Osteoblast (primary cell): ENCODE data around the gene DLG2. TPM values are rescaled to one million over a fixed set of nuclear protein-coding genes. Genes with fewer than 3 reads are reported as not detected.

Source experiments
- DNase-seq: peaks from one replicate; pipeline ENCODE4 v3.0.0; 2011; ENCODE audit warnings: low spot score, mixed read lengths; ENCODE audit not compliant: insufficient read length; ENCODE audit errors: missing footprints
- H2AFZ ChIP-seq: 2 replicates; pipeline ENCODE4 v1.6.0; 2011; ENCODE audit warnings: mild to moderate bottlenecking, low read length
- H3K27ac ChIP-seq: 2 replicates; pipeline ENCODE4 v1.5.1; 2011; ENCODE audit warnings: mild to moderate bottlenecking, low read depth, low read length, moderate library complexity
- H3K27me3 ChIP-seq: 2 replicates; pipeline ENCODE4 v1.6.0; 2012; ENCODE audit warnings: mild to moderate bottlenecking, control low read depth, inconsistent platforms, low read length, moderate library complexity; ENCODE audit not compliant: insufficient read depth
- H3K36me3 ChIP-seq: 2 replicates; pipeline ENCODE4 v1.5.1; 2011; ENCODE audit warnings: mild to moderate bottlenecking, low read length, control low read depth, moderate library complexity; ENCODE audit not compliant: insufficient read depth
- H3K4me1 ChIP-seq: 2 replicates; pipeline ENCODE4 v1.5.1; 2011; ENCODE audit warnings: mild to moderate bottlenecking, low read length, control low read depth, moderate library complexity; ENCODE audit not compliant: insufficient read depth
- H3K4me2 ChIP-seq: 2 replicates; pipeline ENCODE4 v1.6.0; 2011; ENCODE audit warnings: mild to moderate bottlenecking, low read length; ENCODE audit not compliant: insufficient read depth
- H3K4me3 ChIP-seq: fragments of 200-600 bp; sonication (generic); 3 replicates; pipeline ENCODE4 v1.5.1; 2012; ENCODE audit warnings: mild to moderate bottlenecking, low read length, inconsistent platforms; ENCODE audit not compliant: insufficient read depth
- H3K79me2 ChIP-seq: 2 replicates; pipeline ENCODE4 v1.6.0; 2012; ENCODE audit warnings: mild to moderate bottlenecking, low read length, control low read depth, inconsistent platforms; ENCODE audit not compliant: insufficient read depth
- H3K9me3 ChIP-seq: 2 replicates; pipeline ENCODE4 v1.5.1; 2011; ENCODE audit warnings: low read depth, low read length, control low read depth
- H4K20me1 ChIP-seq: 2 replicates; pipeline ENCODE4 v1.6.0; 2012; ENCODE audit warnings: mild to moderate bottlenecking, low read length, control low read depth; ENCODE audit not compliant: insufficient read depth
- CTCF ChIP-seq: IDR thresholded peaks from 2 replicates; pipeline ENCODE4 v1.5.1; 2011; ENCODE audit warnings: mild to moderate bottlenecking, low read depth, low read length, moderate library complexity; ENCODE audit errors: extremely low read depth
- total RNA-seq: library from RNA; depleted of rRNA; stranded (reverse); fragments of >200 nt; gene quantifications from 2 replicates; pipeline ENCODE4 v1.2.3, GENCODE V29; 2012

DLG2 gene
- total RNA-seq, 1 donor = 3.3 TPM

GRCh38 chr11:83715927-83716535 is 1911.1 kb downstream of the DLG2 start:
- H3K79me2 ChIP-seq = no peaks in the 10 kb centered on the region
- no peak overlapping the region for H3K4me2 ChIP-seq
- no peak for TF ChIP-seq CTCF
- no peaks in the 10 kb centered on the region for H3K27me3 ChIP-seq
- no peaks in the 10 kb centered on the region for H3K4me1 ChIP-seq
- no peak overlapping the region for H3K27ac ChIP-seq
- DNase-seq = no peak
- no peaks in the 10 kb centered on the region for H3K9me3 ChIP-seq
- no peak overlapping the region for H2AFZ ChIP-seq
- H3K36me3 ChIP-seq = no peaks in the 10 kb centered on the region
- no peak overlapping the region for H3K4me3 ChIP-seq
- no peaks in the 10 kb centered on the region for H4K20me1 ChIP-seq

GRCh38 chr11:83713708-83714107 is 1913.4 kb downstream of the DLG2 start:
- Histone ChIP-seq H3K27me3 (no peaks in the 10 kb centered on the region), H3K4me2 (no peak overlapping the region), H3K27ac (no peak overlapping the region), H4K20me1 (no peaks in the 10 kb centered on the region), H3K9me3 (no peaks in the 10 kb centered on the region), H2AFZ (no peak overlapping the region), H3K79me2 (no peaks in the 10 kb centered on the region), H3K4me3 (no peak overlapping the region), H3K4me1 (no peaks in the 10 kb centered on the region), H3K36me3 (no peaks in the 10 kb centered on the region)
- TF ChIP-seq CTCF = no peak
- no peak for DNase-seq

- H3K4me3 ChIP-seq = no peak overlapping the region
- H3K36me3 ChIP-seq = no peaks in the 10 kb centered on the region
- H3K79me2 ChIP-seq = no peaks in the 10 kb centered on the region
- H3K27ac ChIP-seq = no peak overlapping the region
- no peaks in the 10 kb centered on the region for H3K9me3 ChIP-seq
- TF ChIP-seq CTCF = no peak
- no peaks in the 10 kb centered on the region for H3K27me3 ChIP-seq
- no peak for DNase-seq
- H4K20me1 ChIP-seq = no peaks in the 10 kb centered on the region
- H3K4me1 ChIP-seq = no peaks in the 10 kb centered on the region
- H2AFZ ChIP-seq = no peak overlapping the region
- no peak overlapping the region for H3K4me2 ChIP-seq
These were observed 1916.0 kb downstream of the DLG2 start for GRCh38 chr11:83711106-83711527.

GRCh38 chr11:83709434-83709833 is 1917.7 kb downstream of the DLG2 start:
- Histone ChIP-seq H3K4me1 (no peaks in the 10 kb centered on the region), H2AFZ (no peak overlapping the region), H3K4me3 (no peak overlapping the region), H3K27ac (no peak overlapping the region), H4K20me1 (no peaks in the 10 kb centered on the region), H3K36me3 (no peaks in the 10 kb centered on the region), H3K79me2 (no peaks in the 10 kb centered on the region), H3K9me3 (no peaks in the 10 kb centered on the region), H3K27me3 (no peaks in the 10 kb centered on the region), H3K4me2 (no peak overlapping the region)
- DNase-seq = no peak
- no peak for TF ChIP-seq CTCF
